ENCODE data around the gene DCDC2C. TPM values are rescaled to one million over a fixed set of nuclear protein-coding genes. Genes with fewer than 3 reads are reported as not detected.
A peak's percentile ranks its signal among the peaks of the same experiment; 100 is the strongest.

DCDC2C gene
- total RNA-seq, 1 experiment from 2014 or later = not detected

DNA sequence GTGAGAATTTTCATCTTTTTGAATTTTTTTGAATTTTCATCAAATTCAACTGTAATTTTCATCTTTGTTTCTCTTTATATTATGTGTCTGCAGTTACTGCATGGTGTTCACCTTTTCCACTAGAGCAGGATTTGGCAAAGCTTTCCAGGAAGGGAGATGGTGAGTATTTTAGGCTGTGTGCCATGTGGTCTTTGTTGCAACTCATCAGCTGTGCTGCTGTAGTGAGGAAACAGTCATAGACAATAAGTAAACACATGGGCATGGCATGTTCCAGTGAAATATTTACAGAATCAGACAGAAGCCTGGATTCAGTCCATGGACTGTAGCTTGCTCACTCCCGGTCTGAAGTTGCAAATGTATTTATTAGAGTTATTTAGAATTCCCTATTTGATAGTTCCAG, 120.4 kb downstream of the DCDC2C start:
- Histone ChIP-seq H3K27ac (ENCODE audit: low read length) (no peak overlapping the region), H3K4me2 (ENCODE audit: low read length) (no peak overlapping the region), H3K4me1 (ENCODE audit: insufficient read depth, low read length) (no peaks in the 10 kb centered on the region), H3K9me3 (ENCODE audit: low read length) (0 out of 2 replicates have a peak, but pooled peaks cover 5% of the 10 kb centered on the region), H3F3A (ENCODE audit: low read length, unreplicated experiment) (no peaks in the 10 kb centered on the region), H3K4me3 (ENCODE audit: low read length) (no peak overlapping the region), H3K9me2 (replicated peaks; ENCODE audit: low read length) (no peaks in the 10 kb centered on the region), H2AFZ (ENCODE audit: low read length) (no peak overlapping the region), H3K9ac (ENCODE audit: low read length) (no peak overlapping the region), H3K36me3 (ENCODE audit: low read depth, low read length) (no peaks in the 10 kb centered on the region), H3K27me3 (ENCODE audit: low read length) (peaks cover 8% of the 10 kb centered on the region; the same call in 1 of the 2 replicates), H3K79me2 (ENCODE audit: low read length) (no peaks in the 10 kb centered on the region), H4K20me1 (ENCODE audit: low read length) (no peaks in the 10 kb centered on the region)
- ATAC-seq = no peak
- no TSS peak for BruUV-seq (replicated peaks)
- TF ChIP-seq, protein P1, sequence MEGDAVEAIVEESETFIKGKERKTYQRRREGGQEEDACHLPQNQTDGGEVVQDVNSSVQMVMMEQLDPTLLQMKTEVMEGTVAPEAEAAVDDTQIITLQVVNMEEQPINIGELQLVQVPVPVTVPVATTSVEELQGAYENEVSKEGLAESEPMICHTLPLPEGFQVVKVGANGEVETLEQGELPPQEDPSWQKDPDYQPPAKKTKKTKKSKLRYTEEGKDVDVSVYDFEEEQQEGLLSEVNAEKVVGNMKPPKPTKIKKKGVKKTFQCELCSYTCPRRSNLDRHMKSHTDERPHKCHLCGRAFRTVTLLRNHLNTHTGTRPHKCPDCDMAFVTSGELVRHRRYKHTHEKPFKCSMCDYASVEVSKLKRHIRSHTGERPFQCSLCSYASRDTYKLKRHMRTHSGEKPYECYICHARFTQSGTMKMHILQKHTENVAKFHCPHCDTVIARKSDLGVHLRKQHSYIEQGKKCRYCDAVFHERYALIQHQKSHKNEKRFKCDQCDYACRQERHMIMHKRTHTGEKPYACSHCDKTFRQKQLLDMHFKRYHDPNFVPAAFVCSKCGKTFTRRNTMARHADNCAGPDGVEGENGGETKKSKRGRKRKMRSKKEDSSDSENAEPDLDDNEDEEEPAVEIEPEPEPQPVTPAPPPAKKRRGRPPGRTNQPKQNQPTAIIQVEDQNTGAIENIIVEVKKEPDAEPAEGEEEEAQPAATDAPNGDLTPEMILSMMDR (conservative IDR thresholded peaks at IDR 0.05; ENCODE audit: low read depth, low read length) = no peak
- TF ChIP-seq EZH2phosphoT487 (IDR thresholded peaks at IDR 0.05; ENCODE audit: borderline replicate concordance, low read length) = no peak
- no peak for TF ChIP-seq EZH2 (IDR thresholded peaks at IDR 0.05; ENCODE audit: low read length, unreplicated experiment)
- POLR2A ChIA-PET (ENCODE audit: unreplicated experiment) = no interaction called here
- CTCF ChIA-PET = no interaction called here
- DNase-seq = peak; percentile 53
- intact Hi-C loops (cut with micrococcal nuclease) = no loop called here

DNA sequence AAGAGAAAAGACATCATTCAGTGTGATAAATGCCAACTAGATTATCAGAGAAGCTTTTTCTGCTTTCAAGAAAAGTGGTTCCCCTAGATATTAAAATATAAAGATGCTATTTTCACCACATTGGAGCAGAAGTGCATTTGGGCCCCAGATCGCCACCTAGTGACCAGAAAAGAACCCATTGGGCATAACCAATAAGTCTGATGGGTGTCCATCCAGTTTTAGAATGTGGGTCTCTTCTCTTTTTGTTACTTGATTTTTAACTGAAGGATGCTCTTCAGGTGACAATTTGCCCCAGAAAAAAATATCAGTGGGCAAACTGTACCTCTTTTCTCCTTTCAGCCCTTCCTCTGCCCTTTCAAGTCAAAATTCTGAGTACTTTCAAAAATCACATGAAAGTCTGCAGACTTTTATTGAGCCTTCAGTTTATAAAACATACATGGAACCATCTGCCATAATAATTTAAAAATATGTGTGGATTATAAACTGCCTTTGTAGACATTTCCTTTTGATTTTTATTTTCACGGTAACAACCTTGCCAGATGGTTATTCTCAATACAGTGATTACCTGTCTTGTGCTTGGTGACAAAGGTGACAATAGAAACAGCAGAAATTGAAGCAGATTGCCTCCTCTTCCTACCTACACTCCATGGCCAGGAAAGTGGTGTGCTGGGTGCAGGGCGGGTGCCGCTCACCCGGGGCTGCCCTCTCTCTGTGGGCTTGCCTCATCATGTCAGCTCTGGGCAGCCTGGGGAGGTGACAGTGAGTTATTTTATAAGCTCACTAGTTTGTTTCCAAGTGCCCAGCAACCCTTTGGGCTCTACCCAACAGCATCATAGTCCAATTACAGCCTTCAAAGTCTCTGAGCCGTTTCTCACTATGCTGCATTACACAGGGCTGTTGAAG, 124.5 kb downstream of the DCDC2C start:
- Histone ChIP-seq H3K4me2 (ENCODE audit: low read length) (no peak overlapping the region), H3K4me3 (ENCODE audit: low read length) (no peak overlapping the region), H4K20me1 (ENCODE audit: low read length) (no peaks in the 10 kb centered on the region), H3K9me3 (ENCODE audit: low read length) (0 out of 2 replicates have a peak, but pooled peaks cover 5% of the 10 kb centered on the region), H3F3A (ENCODE audit: low read length, unreplicated experiment) (no peaks in the 10 kb centered on the region), H3K27me3 (ENCODE audit: low read length) (peaks cover 49% of the 10 kb centered on the region), H3K27ac (ENCODE audit: low read length) (no peak overlapping the region), H3K9me2 (replicated peaks; ENCODE audit: low read length) (no peaks in the 10 kb centered on the region), H2AFZ (ENCODE audit: low read length) (no peak overlapping the region), H3K4me1 (ENCODE audit: insufficient read depth, low read length) (no peaks in the 10 kb centered on the region), H3K9ac (ENCODE audit: low read length) (no peak overlapping the region), H3K79me2 (ENCODE audit: low read length) (no peaks in the 10 kb centered on the region), H3K36me3 (ENCODE audit: low read depth, low read length) (no peaks in the 10 kb centered on the region)
- ATAC-seq (no peak), DNase-seq (peak; percentile 62)
- no TSS peak for BruUV-seq (replicated peaks)
- ChIA-PET POLR2A (ENCODE audit: unreplicated experiment) (no interaction called here), CTCF (no interaction called here)
- intact Hi-C loops (cut with micrococcal nuclease) = no loop called here
- TF ChIP-seq EZH2phosphoT487 (IDR thresholded peaks at IDR 0.05; ENCODE audit: borderline replicate concordance, low read length) = no peak
- TF ChIP-seq, protein P1 (conservative IDR thresholded peaks at IDR 0.05; ENCODE audit: low read depth, low read length) = peak; percentile 85
- TF ChIP-seq EZH2 (IDR thresholded peaks at IDR 0.05; ENCODE audit: low read length, unreplicated experiment) = no peak

DNA sequence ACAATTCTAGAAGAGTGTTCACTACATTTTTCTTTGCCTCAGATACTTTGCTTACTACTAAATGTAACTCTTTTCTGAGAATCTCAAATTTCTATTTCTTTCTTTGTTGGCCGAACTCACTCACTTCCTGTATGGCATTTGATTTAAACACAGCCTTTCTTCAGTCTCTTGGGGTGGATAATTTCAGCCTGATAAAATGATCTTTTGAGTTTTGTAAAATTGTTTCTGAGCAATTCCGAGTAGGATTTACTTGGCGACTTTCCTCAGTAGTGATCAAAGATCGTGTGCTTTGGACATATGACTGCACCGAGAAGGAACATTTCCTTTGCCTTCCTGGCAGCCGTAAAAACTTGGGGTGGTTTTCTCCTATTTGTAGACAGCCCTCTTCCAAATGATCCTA, 127.4 kb downstream of the DCDC2C start:
- no peak overlapping the region for H3K4me2 ChIP-seq (ENCODE audit: low read length)
- H4K20me1 ChIP-seq (ENCODE audit: low read length) = no peaks in the 10 kb centered on the region
- CTCF ChIA-PET = no interaction called here
- H3F3A ChIP-seq (ENCODE audit: low read length, unreplicated experiment) = no peaks in the 10 kb centered on the region
- H3K36me3 ChIP-seq (ENCODE audit: low read depth, low read length) = no peaks in the 10 kb centered on the region
- H3K4me3 ChIP-seq (ENCODE audit: low read length) = no peak overlapping the region
- H3K27ac ChIP-seq (ENCODE audit: low read length) = no peak overlapping the region
- intact Hi-C loops (cut with micrococcal nuclease) = no loop called here
- no peak overlapping the region for H3K9ac ChIP-seq (ENCODE audit: low read length)
- H3K9me3 ChIP-seq (ENCODE audit: low read length) = no peaks in the 10 kb centered on the region
- no peaks in the 10 kb centered on the region for H3K4me1 ChIP-seq (ENCODE audit: insufficient read depth, low read length)
- no peaks in the 10 kb centered on the region for H3K9me2 ChIP-seq (replicated peaks; ENCODE audit: low read length)
- no peak for TF ChIP-seq EZH2phosphoT487 (IDR thresholded peaks at IDR 0.05; ENCODE audit: borderline replicate concordance, low read length)
- ATAC-seq (no peak), DNase-seq (no peak)
- POLR2A ChIA-PET (ENCODE audit: unreplicated experiment) = no interaction called here
- no TSS peak for BruUV-seq (replicated peaks)
- H3K79me2 ChIP-seq (ENCODE audit: low read length) = no peaks in the 10 kb centered on the region
- peaks cover 73% of the 10 kb centered on the region for H3K27me3 ChIP-seq (ENCODE audit: low read length)
- H2AFZ ChIP-seq (ENCODE audit: low read length) = no peak overlapping the region
